ENCODE results near the gene SPRED2. TPM values are rescaled to one million over a fixed set of nuclear protein-coding genes. Genes with fewer than 3 reads are reported as not detected.

The SPRED2 gene
- total RNA-seq, 4 donors from 2014 or later = 13.7 to 25.3 (median 17.8) TPM

DNA sequence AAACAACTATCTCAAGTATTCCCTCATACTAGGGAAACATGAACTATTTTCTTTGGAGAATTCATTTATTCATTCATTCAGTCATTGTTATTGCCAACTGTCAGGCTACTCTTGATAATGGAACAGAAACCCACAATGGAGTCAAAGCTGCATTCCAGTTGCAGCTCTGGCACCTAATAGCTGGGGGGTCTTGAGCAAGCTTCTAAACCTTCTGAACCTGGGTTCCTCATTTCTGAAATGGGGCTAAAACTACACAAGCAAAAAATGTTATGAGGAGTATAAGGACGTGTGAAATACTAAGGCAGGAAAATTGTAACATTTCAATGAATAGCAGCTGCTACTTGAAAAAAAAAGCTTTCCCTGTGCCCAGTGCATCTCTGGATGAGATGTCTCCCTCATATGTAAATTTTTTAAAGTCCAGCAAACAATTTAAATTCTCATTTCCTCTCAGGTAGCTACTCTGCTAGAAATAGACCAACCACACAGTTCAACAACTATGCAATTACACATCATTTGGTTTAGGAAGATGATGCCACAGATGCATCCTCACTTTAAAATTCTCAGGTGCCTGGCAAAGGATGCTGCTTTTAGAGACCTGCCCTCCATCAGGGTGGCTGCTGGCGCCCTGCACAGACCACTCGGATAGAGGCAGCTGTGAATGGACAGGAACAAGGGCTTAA lies 38.5 kb downstream of the SPRED2 start:
- TF ChIP-seq, protein P1, sequence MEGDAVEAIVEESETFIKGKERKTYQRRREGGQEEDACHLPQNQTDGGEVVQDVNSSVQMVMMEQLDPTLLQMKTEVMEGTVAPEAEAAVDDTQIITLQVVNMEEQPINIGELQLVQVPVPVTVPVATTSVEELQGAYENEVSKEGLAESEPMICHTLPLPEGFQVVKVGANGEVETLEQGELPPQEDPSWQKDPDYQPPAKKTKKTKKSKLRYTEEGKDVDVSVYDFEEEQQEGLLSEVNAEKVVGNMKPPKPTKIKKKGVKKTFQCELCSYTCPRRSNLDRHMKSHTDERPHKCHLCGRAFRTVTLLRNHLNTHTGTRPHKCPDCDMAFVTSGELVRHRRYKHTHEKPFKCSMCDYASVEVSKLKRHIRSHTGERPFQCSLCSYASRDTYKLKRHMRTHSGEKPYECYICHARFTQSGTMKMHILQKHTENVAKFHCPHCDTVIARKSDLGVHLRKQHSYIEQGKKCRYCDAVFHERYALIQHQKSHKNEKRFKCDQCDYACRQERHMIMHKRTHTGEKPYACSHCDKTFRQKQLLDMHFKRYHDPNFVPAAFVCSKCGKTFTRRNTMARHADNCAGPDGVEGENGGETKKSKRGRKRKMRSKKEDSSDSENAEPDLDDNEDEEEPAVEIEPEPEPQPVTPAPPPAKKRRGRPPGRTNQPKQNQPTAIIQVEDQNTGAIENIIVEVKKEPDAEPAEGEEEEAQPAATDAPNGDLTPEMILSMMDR (IDR thresholded peaks at IDR 0.05; ENCODE audit: low read depth) = no peak

DNA sequence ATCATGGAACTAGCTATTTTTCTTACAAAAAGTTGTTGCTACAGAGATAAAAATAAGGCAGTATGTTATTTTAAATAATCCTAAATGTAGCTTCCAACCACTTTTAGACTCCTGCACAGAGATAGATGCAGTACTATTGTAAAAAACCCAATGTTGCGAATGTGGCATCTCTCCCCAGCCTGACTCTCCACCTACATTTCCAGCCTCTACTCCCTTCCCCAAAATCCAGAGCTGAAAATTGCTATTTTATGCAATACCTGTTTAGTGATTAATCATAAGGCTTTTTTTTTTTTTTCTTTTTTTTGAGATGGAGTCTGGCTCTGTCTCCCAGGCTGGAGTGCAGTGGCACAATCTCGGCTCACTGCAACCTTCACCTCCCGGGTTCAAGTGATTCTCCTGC lies 39.4 kb downstream of the SPRED2 start:
- TF ChIP-seq, protein P1 (IDR thresholded peaks at IDR 0.05; ENCODE audit: low read depth) = no peak

DNA sequence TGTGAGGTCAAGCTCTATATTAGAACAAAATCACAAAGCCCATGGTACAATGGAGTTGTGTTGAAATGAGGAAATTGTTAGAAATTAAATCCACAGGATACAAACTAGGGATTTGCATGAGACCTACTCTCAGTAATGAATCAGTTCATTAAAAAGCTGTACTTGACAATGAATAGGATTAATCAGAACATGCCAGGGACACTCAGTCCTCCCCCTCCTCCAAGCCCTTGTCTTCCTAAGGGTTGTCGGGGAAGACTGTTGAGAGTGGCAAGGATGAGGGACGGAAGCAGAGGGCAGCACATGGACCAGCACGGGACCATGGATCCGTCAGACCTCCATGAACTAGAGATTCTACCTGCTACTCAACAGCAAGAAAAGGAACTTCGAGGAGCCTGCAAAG lies 39.8 kb downstream of the SPRED2 start:
- TF ChIP-seq, protein P1 (IDR thresholded peaks at IDR 0.05; ENCODE audit: low read depth) = no peak

DNA sequence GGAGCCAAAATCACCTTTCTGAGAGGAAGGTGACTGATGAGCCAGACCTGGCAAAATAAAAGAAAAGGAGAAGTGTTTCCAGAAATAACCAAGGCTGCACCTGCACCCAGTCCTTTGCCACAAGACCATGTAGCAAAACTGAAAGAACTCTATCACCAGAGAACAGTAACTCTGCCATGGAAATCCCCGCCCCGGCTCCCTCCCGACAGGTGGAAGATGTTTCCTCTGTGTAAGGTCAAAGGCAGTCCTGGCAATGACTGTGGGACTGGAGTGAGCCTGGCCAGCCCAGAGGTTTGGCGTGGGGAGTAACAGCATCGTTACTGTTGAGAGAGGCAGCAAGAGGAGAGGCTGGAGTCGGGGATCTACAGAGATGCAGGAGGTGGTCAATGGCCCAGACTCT lies 42.3 kb downstream of the SPRED2 start:
- TF ChIP-seq, protein P1 (IDR thresholded peaks at IDR 0.05; ENCODE audit: low read depth) = no peak

DNA sequence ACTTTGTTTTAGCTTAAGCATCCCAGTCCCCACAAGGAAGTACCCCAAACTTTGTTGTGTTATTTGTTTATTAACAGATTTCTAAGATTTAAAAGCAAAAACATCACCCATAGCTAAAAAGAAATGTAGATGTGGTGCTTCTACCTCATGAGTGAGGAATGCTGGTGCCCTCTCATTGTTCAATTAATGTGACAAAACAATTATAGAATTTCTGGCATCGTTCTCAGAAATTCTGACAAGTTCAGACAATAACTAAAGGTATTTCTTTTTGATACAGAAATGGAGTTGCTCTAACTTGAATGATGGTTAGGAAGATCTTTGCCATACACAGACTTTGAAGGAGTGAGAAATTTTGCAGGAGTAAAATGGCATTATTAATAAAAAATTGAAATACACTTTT lies 42.9 kb downstream of the SPRED2 start:
- TF ChIP-seq, protein P1 (IDR thresholded peaks at IDR 0.05; ENCODE audit: low read depth) = no peak

DNA sequence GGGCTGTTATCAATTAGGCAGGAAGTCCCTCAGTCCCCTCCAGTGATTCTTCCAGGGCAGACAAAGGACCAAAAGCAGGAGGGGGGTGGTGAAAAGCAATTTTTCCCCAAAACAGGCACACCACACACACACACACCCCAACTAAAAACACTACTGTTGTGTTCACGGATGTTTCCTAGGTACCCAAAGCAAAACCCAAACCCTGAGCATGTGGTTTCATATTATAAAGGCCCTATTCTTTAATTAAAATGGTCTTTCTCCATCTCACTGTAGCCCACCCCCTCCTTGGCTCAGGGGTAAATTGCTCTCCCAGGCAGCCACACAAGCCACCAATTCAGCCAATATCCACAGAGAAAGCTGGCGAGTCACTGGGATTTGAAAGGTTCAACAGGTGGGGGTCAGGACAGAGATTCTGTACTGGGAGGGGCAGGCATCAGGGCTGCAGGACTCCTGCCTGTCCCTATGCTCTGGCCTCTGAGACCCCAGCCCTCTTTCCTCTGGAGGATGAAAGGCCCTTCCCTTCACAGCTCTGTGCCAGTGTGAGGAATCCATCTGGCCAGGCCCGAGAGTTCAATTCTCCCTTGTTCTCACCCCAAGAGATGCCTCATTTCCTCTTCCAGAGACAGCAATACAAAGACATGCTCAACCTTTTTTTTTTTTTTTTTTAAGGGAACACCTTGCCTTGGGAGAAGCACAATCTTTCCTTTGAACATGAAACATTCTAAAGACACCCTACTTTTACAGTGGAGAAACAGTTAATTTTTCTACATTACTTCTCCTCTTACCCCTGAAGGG lies 43.6 kb downstream of the SPRED2 start:
- TF ChIP-seq, protein P1 (IDR thresholded peaks at IDR 0.05; ENCODE audit: low read depth) = no peak

DNA sequence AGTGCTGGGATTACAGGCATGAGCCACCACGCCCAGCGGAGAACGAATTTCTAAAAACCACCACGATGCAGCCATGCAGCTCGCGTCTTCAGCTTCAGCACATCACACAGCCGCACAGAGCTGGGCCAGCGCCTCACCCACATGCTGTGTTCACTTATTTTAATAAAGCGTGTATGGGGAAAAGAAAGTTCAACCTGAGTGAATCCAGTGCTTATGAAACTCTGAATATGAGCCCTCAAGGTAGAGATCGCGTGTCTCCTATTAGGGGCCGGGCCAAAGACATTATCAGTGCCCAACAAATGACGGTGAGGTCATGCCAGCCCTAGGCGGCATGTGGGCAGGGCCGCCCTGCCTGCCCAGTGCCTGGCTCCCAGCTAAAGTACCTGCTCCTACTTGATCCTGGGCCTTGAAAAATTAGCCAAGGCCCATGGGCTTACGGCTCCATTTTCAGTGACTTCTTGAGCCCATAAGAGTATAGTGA lies 44.3 kb downstream of the SPRED2 start:
- TF ChIP-seq, protein P1 (IDR thresholded peaks at IDR 0.05; ENCODE audit: low read depth) = no peak

All from subcutaneous adipose tissue (tissue), 4 donors.